Hepatocyte (in vitro differentiated cells): Measurements from ENCODE around the gene EPHA5. TPM values are rescaled to one million over a fixed set of nuclear protein-coding genes. Genes with fewer than 3 reads are reported as not detected.

Experiments used
- DNase-seq: peaks from one replicate; pipeline ENCODE4 v3.0.0-alpha.2; 2016; ENCODE audit warnings: low spot score
- H2AFZ ChIP-seq: fragments of 200-600 bp; sonication (generic); 2 replicates; pipeline ENCODE4 v1.6.0; 2016; ENCODE audit warnings: antibody characterized with exemption, mild to moderate bottlenecking
- H3K27ac ChIP-seq: fragments of 200-600 bp; sonication (generic); 2 replicates; pipeline ENCODE4 v1.5.1; 2016; ENCODE audit warnings: mild to moderate bottlenecking
- H3K27me3 ChIP-seq: fragments of 200-600 bp; sonication (generic); 2 replicates; pipeline ENCODE4 v1.6.1; 2016
- H3K36me3 ChIP-seq: fragments of 200-600 bp; sonication (generic); replicated peaks from 2 replicates; pipeline ENCODE4 v1.5.1; 2016; ENCODE audit warnings: low read depth; ENCODE audit not compliant: insufficient read depth
- H3K4me1 ChIP-seq: fragments of 200-600 bp; sonication (generic); 2 replicates; pipeline ENCODE4 v1.5.1; 2016; ENCODE audit warnings: mild to moderate bottlenecking, moderate library complexity; ENCODE audit not compliant: insufficient read depth
- H3K4me2 ChIP-seq: fragments of 200-600 bp; sonication (generic); 2 replicates; pipeline ENCODE4 v1.6.0; 2016
- H3K4me3 ChIP-seq: fragments of 200-600 bp; sonication (generic); 2 replicates; pipeline ENCODE4 v1.5.1; 2016; ENCODE audit warnings: mild to moderate bottlenecking
- H3K79me2 ChIP-seq: fragments of 200-600 bp; sonication (generic); 2 replicates; pipeline ENCODE4 v1.6.0; 2017; ENCODE audit warnings: mild to moderate bottlenecking
- H3K9me2 ChIP-seq: fragments of 200-600 bp; sonication (generic); replicated peaks from 2 replicates; pipeline ENCODE4 v1.6.0; 2017; ENCODE audit warnings: mild to moderate bottlenecking; ENCODE audit not compliant: insufficient read depth
- H3K9me3 ChIP-seq: fragments of 200-600 bp; sonication (generic); 2 replicates; pipeline ENCODE4 v1.5.1; 2016; ENCODE audit warnings: low read depth, mild to moderate bottlenecking
- H4K20me1 ChIP-seq: fragments of 200-600 bp; sonication (generic); 2 replicates; pipeline ENCODE4 v1.6.0; 2016; ENCODE audit warnings: mild to moderate bottlenecking; ENCODE audit not compliant: insufficient read depth, poor library complexity, severe bottlenecking
- CTCF ChIP-seq: fragments of 200-600 bp; sonication (generic); IDR thresholded peaks from 2 replicates; pipeline ENCODE4 v1.5.1; 2016; ENCODE audit warnings: antibody characterized with exemption, mild to moderate bottlenecking; ENCODE audit not compliant: poor library complexity
- EZH2 ChIP-seq: fragments of 200-600 bp; sonication (generic); IDR thresholded peaks from 2 replicates; pipeline ENCODE4 v1.6.1; 2016; ENCODE audit warnings: antibody characterized with exemption, mild to moderate bottlenecking, borderline replicate concordance
- EZH2phosphoT487 ChIP-seq: fragments of 200-600 bp; sonication (generic); IDR thresholded peaks from one replicate; pipeline ENCODE4 v1.6.1; 2018; ENCODE audit warnings: antibody characterized with exemption, mild to moderate bottlenecking, low read depth, moderate library complexity; ENCODE audit not compliant: unreplicated experiment, severe bottlenecking
- WGBS: methylation state at CpG from one replicate; pipeline ENCODE4 v1.1.6; 2016; ENCODE audit warnings: low lambda C conversion rate; ENCODE audit errors: missing lambda C conversion rate; 5-methylcytosine and 5-hydroxymethylcytosine counted together
- polyA plus RNA-seq: library from polyadenylated mRNA; unstranded; fragments of >200 nt; fragmentation: Nextera tagmentation; extraction: Ambion mirVana; gene quantifications from 2 replicates; pipeline ENCODE4 v1.2.1, GENCODE V29; 2016
- total RNA-seq: library from RNA; depleted of rRNA; stranded (reverse); fragments of >200 nt; gene quantifications from 2 replicates; pipeline ENCODE4 v1.2.3, GENCODE V29; 2014

EPHA5 gene
- total and polyA plus RNA-seq, 2 experiments from 2014 or later = 0.05 to 0.63 TPM

- Histone ChIP-seq H3K79me2 (no peaks in the 10 kb centered on the region), H3K4me2 (no peak overlapping the region), H3K9me3 (no peaks in the 10 kb centered on the region), H3K4me3 (no peak overlapping the region), H3K9me2 (no peaks in the 10 kb centered on the region), H2AFZ (no peak overlapping the region), H3K36me3 (no peaks in the 10 kb centered on the region), H3K4me1 (no peaks in the 10 kb centered on the region), H3K27ac (no peak overlapping the region), H3K27me3 (no peaks in the 10 kb centered on the region), H4K20me1 (no peaks in the 10 kb centered on the region)
- no peak for DNase-seq
- no peak for TF ChIP-seq EZH2phosphoT487
- WGBS = 87% methylated on average over 4 of the region's 4 CpGs
These were observed 26.1 kb upstream of the EPHA5 start for GRCh38 chr4:65696436-65696835.

GRCh38 chr4:65671372-65671771, 1.1 kb upstream of the EPHA5 start:
- no peak overlapping the region for H3K27ac ChIP-seq
- no peak overlapping the region for H3K4me3 ChIP-seq
- no peaks in the 10 kb centered on the region for H3K9me2 ChIP-seq
- H3K4me1 ChIP-seq = peaks cover 15% of the 10 kb centered on the region
- no peaks in the 10 kb centered on the region for H3K36me3 ChIP-seq
- no peak for DNase-seq
- H3K9me3 ChIP-seq = no peaks in the 10 kb centered on the region
- TF ChIP-seq EZH2phosphoT487 (peak; percentile 83), CTCF (no peak), EZH2 (no peak)
- WGBS = 45% methylated on average over 2 of the region's 2 CpGs
- no peaks in the 10 kb centered on the region for H4K20me1 ChIP-seq
- peak overlapping the region; percentile 93 for H3K4me2 ChIP-seq
- no peaks in the 10 kb centered on the region for H3K79me2 ChIP-seq
- H3K27me3 ChIP-seq = peaks cover 70% of the 10 kb centered on the region
- H2AFZ ChIP-seq = no peak overlapping the region

DNA sequence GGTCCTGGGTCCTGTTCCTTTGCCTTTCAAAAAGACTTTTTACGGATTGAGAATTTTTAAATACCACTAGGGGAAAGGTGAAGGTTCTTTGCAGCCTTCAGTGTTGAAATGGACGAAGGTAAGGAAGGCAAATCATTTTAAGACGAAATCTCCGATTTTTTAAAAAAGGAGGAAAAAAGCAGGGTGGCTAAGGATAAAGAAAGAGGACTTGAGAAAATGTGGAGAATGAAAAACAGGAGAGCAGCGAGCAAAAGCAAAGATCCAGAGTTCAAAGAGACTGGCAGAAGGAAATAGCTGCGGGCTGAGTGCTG, 314 bp downstream of the EPHA5 start:
- Histone ChIP-seq H3K9me2 (no peaks in the 10 kb centered on the region), H3K4me1 (peaks cover 15% of the 10 kb centered on the region), H3K9me3 (no peaks in the 10 kb centered on the region), H2AFZ (peak overlapping the region; percentile 79), H3K27ac (no peak overlapping the region), H3K27me3 (peaks cover 81% of the 10 kb centered on the region), H3K36me3 (no peaks in the 10 kb centered on the region), H3K4me2 (peak overlapping the region; percentile 93), H4K20me1 (no peaks in the 10 kb centered on the region), H3K79me2 (no peaks in the 10 kb centered on the region), H3K4me3 (peak overlapping the region; percentile 63)
- WGBS = 2% methylated on average over 6 of the region's 6 CpGs
- no peak for DNase-seq
- no peak for TF ChIP-seq CTCF
- TF ChIP-seq EZH2phosphoT487 = no peak
- no peak for TF ChIP-seq EZH2

- Histone ChIP-seq H3K79me2 (no peaks in the 10 kb centered on the region), H3K4me2 (peak overlapping the region; percentile 93), H3K9me3 (no peaks in the 10 kb centered on the region), H3K36me3 (no peaks in the 10 kb centered on the region), H2AFZ (peak overlapping the region; percentile 79), H3K27me3 (peaks cover 85% of the 10 kb centered on the region), H4K20me1 (no peaks in the 10 kb centered on the region), H3K4me3 (peak overlapping the region; percentile 63), H3K9me2 (no peaks in the 10 kb centered on the region), H3K27ac (no peak overlapping the region), H3K4me1 (peaks cover 15% of the 10 kb centered on the region)
- DNase-seq = peak; percentile 16
- WGBS = 4% methylated on average over 58 of the region's 60 CpGs
- TF ChIP-seq EZH2 (no peak), CTCF (no peak)
These were observed 924 bp downstream of the EPHA5 start for GRCh38 chr4:65669111-65670019.
